HepG2 (cell line): ENCODE data around the gene SLC13A5.

Experiments used
- CEBPZ ChIP-seq: IDR thresholded peaks from 2 replicates; pipeline ENCODE4 v1.6.1; 2012; ENCODE audit warnings: low read length, improper control_type of control experiment
- CTCF ChIP-seq: sonication (generic); formaldehyde crosslinking; IDR thresholded peaks from 2 replicates; pipeline ENCODE4 v1.5.0; 2020; ENCODE audit warnings: mild to moderate bottlenecking, missing genetic modification reagents, moderate library complexity
- E2F5 ChIP-seq: sonication (generic); formaldehyde crosslinking; conservative IDR thresholded peaks from 2 replicates; pipeline ENCODE4 v1.4.0; 2020; ENCODE audit warnings: missing genetic modification reagents
- ELF4 ChIP-seq: sonication (generic); formaldehyde crosslinking; IDR thresholded peaks from 2 replicates; pipeline ENCODE4 v1.5.0; 2020; ENCODE audit warnings: missing genetic modification reagents, mild to moderate bottlenecking, moderate library complexity, borderline replicate concordance
- FIP1L1 ChIP-seq: fragments of 200-400 bp; formaldehyde crosslinking; IDR thresholded peaks from 2 replicates; pipeline ENCODE4 v1.6.1; 2018; ENCODE audit warnings: low read depth, mild to moderate bottlenecking, low read length, moderate library complexity, borderline replicate concordance; ENCODE audit not compliant: insufficient read depth
- NKX3-1 ChIP-seq: sonication (generic); formaldehyde crosslinking; IDR thresholded peaks from 2 replicates; pipeline ENCODE4 v1.5.0; 2020; ENCODE audit warnings: missing genetic modification reagents
- TAF1 ChIP-seq: sonication (generic); formaldehyde crosslinking; IDR thresholded peaks from 2 replicates; pipeline ENCODE4 v1.4.0; 2020; ENCODE audit warnings: missing genetic modification reagents
- TF ChIP-seq, protein P1 (sequence below): sonication (generic); formaldehyde crosslinking; conservative IDR thresholded peaks from 2 replicates; pipeline ENCODE4 v1.4.0; 2020; ENCODE audit warnings: missing genetic modification reagents
- TF ChIP-seq, protein P2 (sequence below): sonication (generic); formaldehyde crosslinking; IDR thresholded peaks from 2 replicates; pipeline ENCODE4 v1.5.0; 2020; ENCODE audit warnings: missing genetic modification reagents

- TF ChIP-seq ELF4 (CRISPR knock-in tag) (no peak), FIP1L1 (no peak), TAF1 (CRISPR knock-in tag) (no peak), E2F5 (CRISPR knock-in tag) (no peak), NKX3-1 (CRISPR knock-in tag) (no peak), CEBPZ (no peak), CTCF (CRISPR knock-in tag) (no peak)
- TF ChIP-seq, protein P1, sequence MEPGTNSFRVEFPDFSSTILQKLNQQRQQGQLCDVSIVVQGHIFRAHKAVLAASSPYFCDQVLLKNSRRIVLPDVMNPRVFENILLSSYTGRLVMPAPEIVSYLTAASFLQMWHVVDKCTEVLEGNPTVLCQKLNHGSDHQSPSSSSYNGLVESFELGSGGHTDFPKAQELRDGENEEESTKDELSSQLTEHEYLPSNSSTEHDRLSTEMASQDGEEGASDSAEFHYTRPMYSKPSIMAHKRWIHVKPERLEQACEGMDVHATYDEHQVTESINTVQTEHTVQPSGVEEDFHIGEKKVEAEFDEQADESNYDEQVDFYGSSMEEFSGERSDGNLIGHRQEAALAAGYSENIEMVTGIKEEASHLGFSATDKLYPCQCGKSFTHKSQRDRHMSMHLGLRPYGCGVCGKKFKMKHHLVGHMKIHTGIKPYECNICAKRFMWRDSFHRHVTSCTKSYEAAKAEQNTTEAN (CRISPR knock-in tag): no peak
- TF ChIP-seq, protein P2, sequence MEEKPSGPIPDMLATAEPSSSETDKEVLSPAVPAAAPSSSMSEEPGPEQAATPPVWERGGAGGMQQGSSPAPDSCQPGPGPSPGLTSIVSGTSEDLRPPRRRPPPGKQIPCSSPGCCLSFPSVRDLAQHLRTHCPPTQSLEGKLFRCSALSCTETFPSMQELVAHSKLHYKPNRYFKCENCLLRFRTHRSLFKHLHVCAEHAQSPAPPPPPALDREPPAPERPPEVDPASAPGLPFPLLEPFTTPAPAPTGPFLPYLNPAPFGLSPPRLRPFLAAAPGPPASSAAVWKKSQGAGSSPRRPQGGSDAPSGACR (CRISPR knock-in tag): no peak
These were observed 27.1 kb downstream of the SLC13A5 start for GRCh38 chr17:6686026-6686425.
